DOHH2 (cell line): ENCODE data around the gene NFKBIL1.

Experiments used
- H3F3A ChIP-seq: fragments of 200-600 bp; sonication (generic), shearing (Covaris generic); 2 replicates; pipeline ENCODE4 v1.6.0; 2016; ENCODE audit warnings: antibody characterized with exemption, mild to moderate bottlenecking; ENCODE audit not compliant: control insufficient read depth, insufficient read depth
- H3K27ac ChIP-seq: fragments of 200-600 bp; sonication (generic); 2 replicates; pipeline ENCODE4 v1.5.1; 2014; ENCODE audit warnings: low read depth, mild to moderate bottlenecking, low read length, moderate library complexity
- H3K27me3 ChIP-seq: fragments of 200-600 bp; sonication (generic); 2 replicates; pipeline ENCODE4 v1.6.1; 2014; ENCODE audit warnings: mild to moderate bottlenecking, low read length, mixed read lengths; ENCODE audit not compliant: control insufficient read depth
- H3K36me3 ChIP-seq: fragments of 200-600 bp; sonication (generic); 2 replicates; pipeline ENCODE4 v1.6.1; 2014; ENCODE audit warnings: mild to moderate bottlenecking, low read length, moderate library complexity, mixed read lengths; ENCODE audit not compliant: control insufficient read depth
- H3K4me1 ChIP-seq: fragments of 200-600 bp; sonication (generic); 2 replicates; pipeline ENCODE4 v1.6.1; 2014; ENCODE audit warnings: mild to moderate bottlenecking, low read length, mixed read lengths; ENCODE audit not compliant: control insufficient read depth
- H3K4me2 ChIP-seq: fragments of 200-600 bp; sonication (generic); 2 replicates; pipeline ENCODE4 v1.6.0; 2014; ENCODE audit warnings: mild to moderate bottlenecking, low read length, moderate library complexity
- H3K4me3 ChIP-seq: fragments of 200-600 bp; sonication (generic); 2 replicates; pipeline ENCODE4 v1.5.1; 2014; ENCODE audit warnings: mild to moderate bottlenecking, low read length, mixed read lengths
- H3K79me2 ChIP-seq: fragments of 200-600 bp; sonication (generic); 2 replicates; pipeline ENCODE4 v1.6.1; 2014; ENCODE audit warnings: mild to moderate bottlenecking, low read length, mixed read lengths; ENCODE audit not compliant: control insufficient read depth
- H3K9me2 ChIP-seq: fragments of 200-600 bp; sonication (generic); replicated peaks from 2 replicates; pipeline ENCODE4 v1.6.1; 2014; ENCODE audit warnings: mild to moderate bottlenecking, low read length, mixed read lengths; ENCODE audit not compliant: control insufficient read depth
- H3K9me3 ChIP-seq: fragments of 200-600 bp; sonication (generic); 2 replicates; pipeline ENCODE4 v1.6.1; 2014; ENCODE audit warnings: antibody characterized with exemption, low read length, mixed read lengths; ENCODE audit not compliant: control insufficient read depth, insufficient read depth
- H4K20me1 ChIP-seq: fragments of 200-600 bp; sonication (generic); 2 replicates; pipeline ENCODE4 v1.6.0; 2014; ENCODE audit warnings: low read depth, mild to moderate bottlenecking, antibody characterized with exemption, low read length, moderate library complexity; ENCODE audit not compliant: control insufficient read depth, insufficient read depth
- CTCF ChIP-seq: fragments of 200-600 bp; sonication (generic); IDR thresholded peaks from one replicate; pipeline ENCODE4 v1.5.1; 2014; ENCODE audit warnings: antibody characterized with exemption, mild to moderate bottlenecking, low read depth, low read length; ENCODE audit not compliant: poor library complexity, severe bottlenecking
- EZH2phosphoT487 ChIP-seq: fragments of 200-600 bp; sonication (generic); IDR thresholded peaks from 2 replicates; pipeline ENCODE4 v1.6.1; 2017; ENCODE audit warnings: borderline replicate concordance, mild to moderate bottlenecking, antibody characterized with exemption, low read length, moderate library complexity, mixed read lengths

The NFKBIL1 gene

GRCh38 chr6:31534011-31534410 lies 13.4 kb upstream of the NFKBIL1 start:
- no peak overlapping the region for H3K27ac ChIP-seq
- TF ChIP-seq CTCF: no peak
- TF ChIP-seq EZH2phosphoT487: no peak
- H3K4me3 ChIP-seq: no peak overlapping the region
- H4K20me1 ChIP-seq: peaks cover 41% of the 10 kb centered on the region
- peaks cover 47% of the 10 kb centered on the region for H3F3A ChIP-seq
- peaks cover 56% of the 10 kb centered on the region for H3K79me2 ChIP-seq
- H3K4me2 ChIP-seq: no peak overlapping the region
- peaks cover 96% of the 10 kb centered on the region for H3K36me3 ChIP-seq
- peaks cover 12% of the 10 kb centered on the region for H3K4me1 ChIP-seq
- H3K27me3 ChIP-seq: no peaks in the 10 kb centered on the region
- H3K9me2 ChIP-seq: no peaks in the 10 kb centered on the region
- H3K9me3 ChIP-seq: no peaks in the 10 kb centered on the region

GRCh38 chr6:31534521-31535040 lies 12.8 kb upstream of the NFKBIL1 start:
- Histone ChIP-seq H4K20me1 (peaks cover 47% of the 10 kb centered on the region), H3K36me3 (peaks cover 98% of the 10 kb centered on the region), H3K79me2 (peaks cover 62% of the 10 kb centered on the region), H3F3A (peaks cover 47% of the 10 kb centered on the region), H3K4me1 (peaks cover 17% of the 10 kb centered on the region), H3K27me3 (no peaks in the 10 kb centered on the region), H3K4me2 (no peak overlapping the region), H3K9me3 (no peaks in the 10 kb centered on the region), H3K4me3 (no peak overlapping the region), H3K27ac (no peak overlapping the region), H3K9me2 (no peaks in the 10 kb centered on the region)
- no peak for TF ChIP-seq CTCF
- no peak for TF ChIP-seq EZH2phosphoT487

- Histone ChIP-seq H3K36me3 (peaks cover 98% of the 10 kb centered on the region), H3K4me2 (no peak overlapping the region), H4K20me1 (peaks cover 56% of the 10 kb centered on the region), H3K4me3 (no peak overlapping the region), H3K9me2 (no peaks in the 10 kb centered on the region), H3F3A (peaks cover 41% of the 10 kb centered on the region), H3K4me1 (peaks cover 28% of the 10 kb centered on the region), H3K27me3 (no peaks in the 10 kb centered on the region), H3K27ac (no peak overlapping the region), H3K79me2 (peaks cover 73% of the 10 kb centered on the region), H3K9me3 (no peaks in the 10 kb centered on the region)
- TF ChIP-seq CTCF (no peak), EZH2phosphoT487 (no peak)
Observed at GRCh38 chr6:31535538-31536324, 11.7 kb upstream of the NFKBIL1 start.
